ENCODE measurements around the gene PCNX1.
"Not testable (repeated sequence)": the region's sequence is repeated elsewhere in the genome, so short reads cannot be mapped to it uniquely, and the experiment has no call there.

Gene PCNX1

DNA sequence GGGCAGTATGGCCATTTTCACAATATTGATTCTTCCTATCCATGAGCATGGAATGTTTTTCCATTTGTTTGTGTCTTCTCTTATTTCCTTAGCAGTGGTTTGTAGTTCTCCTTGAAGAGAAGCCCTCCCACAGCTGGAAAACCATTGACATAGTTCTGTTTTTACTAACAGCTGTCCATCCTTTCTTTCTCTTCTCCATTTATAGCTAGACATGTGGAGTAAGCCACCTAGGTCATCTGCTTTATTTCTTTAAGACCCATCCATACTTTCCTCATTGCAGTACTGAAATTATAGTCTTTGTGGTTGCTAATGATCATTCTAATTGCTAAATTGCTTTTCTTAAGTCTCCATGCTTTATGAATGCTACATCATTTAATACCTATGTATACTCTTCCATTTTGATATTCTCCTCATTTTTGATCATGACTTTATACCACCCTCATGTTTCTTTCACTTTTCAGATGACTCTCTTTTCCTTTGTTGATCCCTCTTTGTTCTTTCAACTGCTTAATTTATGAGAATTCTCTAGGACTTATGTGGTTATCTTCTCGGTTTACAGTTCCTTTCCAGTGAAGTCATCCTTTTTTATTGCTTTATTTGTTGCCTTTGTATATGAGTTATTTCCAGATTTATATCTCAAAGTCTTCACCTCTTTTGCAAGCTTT lies 114.2 kb downstream of the PCNX1 start:
- peak; percentile 94 for DNase-seq (ENCODE audit: low read depth)

DNA sequence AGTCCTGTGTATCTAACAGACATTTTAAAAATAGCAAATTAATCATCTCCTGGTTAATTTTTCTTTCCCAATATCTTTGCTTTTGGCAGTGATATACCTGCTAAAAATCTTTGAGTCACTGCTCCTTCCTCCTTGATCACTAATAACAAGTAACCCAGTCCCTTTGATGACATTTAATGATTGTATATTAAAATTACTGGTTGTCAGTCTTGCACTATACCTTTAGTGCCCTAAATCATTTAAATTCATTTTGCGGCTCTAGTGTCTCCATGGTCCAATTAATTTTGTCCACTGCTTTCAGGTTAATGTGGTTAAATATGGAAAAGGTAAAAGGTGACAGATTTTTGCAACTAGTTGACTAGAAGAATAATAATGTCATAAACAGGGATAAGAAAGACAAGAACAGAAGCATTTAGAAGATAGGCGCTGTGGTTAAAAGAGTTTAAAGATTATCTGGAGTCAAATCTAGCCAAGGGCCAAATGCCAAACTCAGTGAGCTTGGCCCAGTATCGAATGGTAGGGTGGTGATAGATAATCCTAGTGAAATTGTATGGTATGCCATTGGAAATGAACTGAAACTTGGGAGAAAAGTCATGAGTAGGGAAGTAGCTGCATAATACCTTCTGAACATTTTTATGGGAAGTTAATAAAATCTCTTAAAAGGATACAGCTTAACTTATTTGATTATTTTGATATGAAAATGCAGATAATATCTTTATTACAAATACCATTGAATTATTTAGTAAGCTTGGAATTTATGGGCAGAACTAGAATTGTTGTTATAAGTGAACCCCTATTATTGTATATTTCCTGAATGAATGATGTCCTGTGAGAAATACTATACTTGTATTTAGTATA lies 115.0 kb downstream of the PCNX1 start:
- DNase-seq (ENCODE audit: low read depth): no peak

DNA sequence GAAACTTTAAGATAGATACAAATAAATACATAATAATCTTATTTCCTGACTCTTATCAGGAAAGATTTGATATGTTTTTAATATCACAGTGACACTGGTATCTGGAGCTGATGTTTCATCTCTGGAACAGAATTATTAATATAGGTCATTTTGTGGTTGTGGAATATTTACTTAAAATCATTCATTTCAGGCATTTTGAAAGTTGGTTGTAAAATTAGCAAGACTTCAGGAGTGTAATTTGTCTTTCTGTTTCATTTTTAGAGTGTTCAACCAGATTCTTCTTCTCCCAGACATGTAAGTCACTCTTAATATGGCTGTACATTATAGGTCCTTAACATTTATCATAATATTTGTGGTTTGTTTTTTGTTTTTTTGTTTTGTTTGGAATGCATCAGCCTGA lies 115.7 kb downstream of the PCNX1 start:
- DNase-seq (ENCODE audit: low read depth): no peak

DNA sequence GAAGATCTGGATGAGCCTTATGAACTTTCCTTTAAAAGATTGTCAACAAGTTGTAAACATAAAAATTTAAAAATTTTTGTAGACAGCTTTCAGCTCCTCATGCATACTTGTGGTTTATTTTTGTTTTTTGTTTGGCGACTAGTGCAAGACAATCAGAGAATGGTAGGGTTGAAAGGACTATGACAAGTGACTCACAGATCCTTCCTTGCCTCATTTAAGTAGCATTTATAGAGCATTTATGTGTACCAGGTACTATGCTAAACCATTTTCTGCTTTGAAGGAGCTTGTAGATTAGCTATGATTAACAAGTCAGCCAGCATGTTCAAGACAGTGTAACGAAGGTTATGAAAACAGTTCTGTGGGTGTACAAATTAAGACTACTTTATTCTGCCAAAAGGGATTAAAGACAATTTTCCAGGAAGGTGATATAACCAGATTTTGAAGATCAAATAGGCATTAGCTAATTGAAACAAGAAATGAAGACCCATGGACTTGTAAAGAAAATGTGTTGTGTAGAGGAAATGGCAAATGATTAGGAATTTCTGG lies 122.0 kb downstream of the PCNX1 start:
- no peak for DNase-seq (ENCODE audit: low read depth)

GRCh38 chr14:71031000-71031399 lies 123.7 kb downstream of the PCNX1 start:
- no peak for DNase-seq (ENCODE audit: low read depth)

GRCh38 chr14:71036433-71036832 lies 129.2 kb downstream of the PCNX1 start:
- DNase-seq (ENCODE audit: low read depth): no peak

GRCh38 chr14:71048393-71048792 lies 141.1 kb downstream of the PCNX1 start:
- no peak for DNase-seq (ENCODE audit: low read depth)

GRCh38 chr14:71049435-71050133 lies 142.3 kb downstream of the PCNX1 start:
- DNase-seq (ENCODE audit: low read depth): peak; percentile 72

DNA sequence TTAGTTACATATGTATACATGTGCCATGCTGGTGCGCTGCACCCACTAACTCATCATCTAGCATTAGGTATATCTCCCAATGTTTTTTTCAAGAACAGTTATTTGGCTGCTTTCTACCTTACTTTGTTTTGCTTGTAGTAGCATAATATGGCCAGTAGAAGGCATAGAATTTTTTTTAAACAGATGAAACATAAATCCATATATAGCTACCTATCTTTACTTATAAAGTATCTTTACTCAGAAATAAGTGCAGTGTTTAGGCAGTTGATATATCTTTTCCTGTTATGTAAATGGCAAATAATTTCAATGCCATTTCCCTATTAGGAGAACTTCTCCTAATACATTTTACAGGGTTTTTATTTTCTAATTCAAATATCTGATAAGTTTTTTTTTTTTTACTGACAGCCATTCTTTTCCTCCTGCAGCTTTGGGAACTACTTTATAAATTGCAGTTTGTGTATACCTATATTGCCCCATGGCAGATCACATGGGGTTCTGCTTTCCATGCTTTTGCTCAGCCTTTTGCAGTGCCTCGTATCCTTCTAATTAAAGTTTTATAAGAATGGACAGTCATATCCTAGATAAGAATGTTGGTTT lies 143.1 kb downstream of the PCNX1 start:
- no peak for DNase-seq (ENCODE audit: low read depth)

DNA sequence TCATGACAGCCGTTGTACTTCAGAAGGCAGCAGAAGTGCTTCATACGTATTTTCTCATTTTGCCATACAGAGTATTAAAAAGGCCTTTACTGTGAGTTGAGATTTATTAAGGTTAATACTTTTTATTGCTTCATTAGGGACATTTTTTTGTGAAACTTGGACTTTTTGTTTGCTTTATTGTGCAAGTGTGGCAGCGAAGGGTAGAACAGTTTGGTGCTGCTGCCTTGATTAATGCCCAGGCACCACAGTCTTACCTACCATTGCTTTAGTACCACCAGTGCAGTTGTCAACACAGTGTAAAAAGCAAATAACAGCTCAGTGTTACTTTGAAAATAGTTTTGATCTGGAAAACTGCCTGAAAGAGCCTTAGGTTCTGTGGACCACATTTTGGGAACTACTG lies 147.4 kb downstream of the PCNX1 start:
- DNase-seq (ENCODE audit: low read depth): no peak

- no peak for DNase-seq (ENCODE audit: low read depth)
Observed at GRCh38 chr14:71056168-71056567, 148.9 kb downstream of the PCNX1 start.

GRCh38 chr14:71060274-71060673 lies 153.0 kb downstream of the PCNX1 start:
- DNase-seq (ENCODE audit: low read depth): peak; percentile 27

DNA sequence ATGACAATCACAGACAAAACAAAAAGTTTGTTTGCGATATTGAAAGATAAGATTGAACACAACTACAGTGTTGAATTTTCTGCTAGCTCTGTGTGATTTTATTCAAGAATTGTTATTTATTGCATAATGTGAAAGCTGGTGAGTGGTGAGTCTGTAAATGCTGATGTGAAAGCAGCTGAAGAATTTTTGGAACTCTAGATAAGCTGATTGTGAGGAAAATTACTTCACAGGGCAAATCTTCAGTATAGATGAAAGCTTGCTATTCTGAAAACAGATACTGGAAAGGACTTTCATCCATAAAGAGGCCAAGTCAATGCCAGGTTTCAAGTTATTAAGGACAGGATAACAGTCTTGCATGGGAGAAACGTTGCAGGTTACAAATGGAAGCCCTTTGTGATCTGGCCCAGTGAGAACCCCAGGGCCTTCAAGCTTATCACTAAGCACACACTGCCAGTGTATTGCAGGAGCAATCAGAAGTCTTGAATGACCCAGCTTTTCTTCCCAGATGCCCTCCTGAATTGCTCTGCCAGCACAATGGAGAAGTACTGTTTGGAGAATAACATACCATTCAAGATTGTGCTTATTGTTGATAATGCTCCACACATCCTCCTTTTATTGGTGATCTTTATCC lies 153.7 kb downstream of the PCNX1 start:
- DNase-seq (ENCODE audit: low read depth): peak; percentile 81

- peak; percentile 66 for DNase-seq (ENCODE audit: low read depth)
Observed at GRCh38 chr14:71061458-71061857, 154.2 kb downstream of the PCNX1 start.

DNA sequence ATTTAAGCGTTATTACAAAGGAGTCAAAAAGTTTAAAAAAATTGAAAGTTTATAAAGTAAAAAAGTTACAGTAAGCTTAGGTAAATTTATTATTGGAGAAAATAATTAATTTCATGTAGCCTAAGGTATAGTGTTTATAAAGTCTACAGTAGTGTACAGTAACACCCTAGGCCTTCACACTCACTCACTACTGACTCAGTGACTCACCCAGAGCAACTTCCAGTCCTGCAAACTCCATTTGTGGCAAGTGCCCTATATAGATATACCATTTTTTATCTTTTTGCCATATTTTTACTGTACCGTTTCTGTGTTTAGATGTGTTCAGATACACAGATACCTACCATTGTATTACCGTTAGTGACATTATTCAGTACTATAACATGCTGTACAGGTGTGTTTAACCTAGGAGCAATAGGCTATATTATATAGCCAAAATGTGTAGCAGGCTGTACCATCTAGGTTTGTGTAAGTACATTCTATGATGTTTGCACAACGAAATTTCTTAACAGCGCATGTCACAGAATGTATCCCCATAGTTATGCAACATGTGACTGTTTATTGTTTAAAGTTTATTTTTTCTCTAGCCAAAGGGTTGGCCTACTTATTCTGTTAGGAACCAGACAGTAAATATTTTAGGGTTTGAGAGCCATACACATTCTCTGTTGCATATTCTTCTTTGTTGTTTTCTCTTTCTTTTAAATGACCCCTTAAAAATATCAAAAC lies 155.5 kb downstream of the PCNX1 start:
- peak; percentile 55 for DNase-seq (ENCODE audit: low read depth)

DNA sequence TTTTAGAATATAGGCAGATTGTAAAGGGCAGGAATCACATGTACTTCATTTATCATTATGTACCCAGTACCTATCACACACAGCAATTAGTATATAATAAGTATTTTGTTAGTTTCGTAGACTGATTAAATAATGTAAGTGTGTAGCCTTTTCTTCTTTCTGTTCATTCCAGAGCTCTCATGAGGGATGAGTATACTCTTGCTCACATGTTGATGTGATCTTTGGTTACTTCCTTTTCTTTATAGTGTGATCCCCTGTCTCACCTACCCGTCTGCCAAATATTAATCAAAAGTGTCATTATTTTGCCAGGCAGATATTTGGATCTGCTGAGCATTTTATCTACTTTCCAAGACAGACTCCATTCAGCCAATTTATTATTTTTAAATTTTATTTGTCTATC lies 156.1 kb downstream of the PCNX1 start:
- no peak for DNase-seq (ENCODE audit: low read depth)

DNA sequence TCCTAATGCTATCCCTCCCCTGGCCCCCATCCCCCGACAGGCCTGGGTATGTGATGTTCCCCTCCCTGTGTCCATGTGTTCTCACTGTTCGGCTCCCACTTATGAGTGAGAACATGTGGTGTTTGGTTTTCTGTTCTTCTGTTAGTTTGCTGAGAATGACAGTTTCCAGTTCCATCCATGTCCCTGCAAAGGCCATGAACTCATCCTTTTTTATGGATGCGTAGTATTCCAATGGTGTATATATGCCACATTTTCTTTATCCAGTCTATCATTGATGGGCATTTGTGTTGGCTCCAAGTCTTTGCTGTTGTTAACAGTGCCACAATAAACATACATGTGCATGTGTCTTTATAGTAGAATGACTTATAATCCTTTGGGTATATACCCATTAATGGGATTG lies 157.5 kb downstream of the PCNX1 start:
- not testable (repeated sequence) for DNase-seq (ENCODE audit: low read depth)

DNA sequence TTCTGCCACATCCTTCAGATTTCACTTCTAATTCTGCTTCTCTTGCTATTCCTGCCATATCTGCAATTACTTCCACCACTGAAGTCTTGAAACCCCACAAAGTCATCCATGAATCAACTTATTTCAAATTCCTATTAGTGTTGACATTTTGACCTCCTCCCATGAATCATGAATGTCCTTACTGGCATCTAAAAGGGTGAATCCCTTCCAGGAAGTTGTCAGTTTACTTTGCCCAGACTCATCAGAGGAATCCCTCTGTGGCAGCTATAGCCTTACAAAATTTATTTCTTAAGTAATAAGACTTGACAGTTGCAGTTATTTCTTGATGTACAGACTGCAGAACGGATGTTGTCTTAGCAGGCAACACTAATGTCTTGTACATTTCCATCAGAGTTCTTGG lies 162.9 kb downstream of the PCNX1 start:
- DNase-seq (ENCODE audit: low read depth): peak; percentile 76

DNA sequence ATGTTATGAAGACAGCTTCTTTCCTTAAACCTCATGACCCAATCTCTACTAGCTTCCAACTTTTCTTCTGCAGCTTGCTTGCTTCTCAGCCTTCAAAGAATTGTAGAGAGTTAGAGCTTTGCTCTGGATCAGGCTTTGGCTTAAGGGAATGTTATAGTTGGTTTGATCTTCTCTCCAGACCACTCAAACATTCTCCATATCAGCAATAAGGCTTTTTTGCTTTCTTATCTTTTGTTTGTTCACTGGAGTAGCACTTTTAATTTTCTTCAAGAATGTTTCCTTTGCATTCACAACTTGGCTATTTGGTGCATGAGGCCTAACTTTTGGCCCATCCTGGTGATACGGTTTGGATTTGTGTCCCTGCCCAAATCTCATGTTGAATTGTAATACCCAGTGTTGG lies 163.8 kb downstream of the PCNX1 start:
- no peak for DNase-seq (ENCODE audit: low read depth)

GRCh38 chr14:71076462-71077092 lies 169.3 kb downstream of the PCNX1 start:
- no peak for DNase-seq (ENCODE audit: low read depth)

DNA sequence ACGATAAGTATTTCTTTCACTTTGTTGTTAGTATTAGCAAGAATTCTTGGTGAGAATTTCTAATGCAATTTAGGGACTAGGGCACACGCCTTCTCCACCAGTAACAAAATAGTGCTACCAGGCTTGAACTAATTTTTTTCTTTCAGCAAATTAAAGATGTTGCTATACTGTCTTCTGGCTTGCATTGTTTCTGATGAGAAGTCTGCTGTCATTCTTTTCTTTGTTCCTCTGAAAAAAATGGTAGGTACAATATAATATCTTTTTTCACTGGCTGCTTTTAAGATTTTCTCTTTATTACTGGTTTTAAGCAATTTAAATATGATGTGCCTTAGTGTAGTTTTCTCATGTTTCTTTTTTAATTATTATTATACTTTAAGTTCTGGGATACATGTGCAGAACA lies 171.2 kb downstream of the PCNX1 start:
- no peak for DNase-seq (ENCODE audit: low read depth)

Data from amniotic epithelial cell (primary cell).